H9 (cell line): Measurements from ENCODE around the gene CDCP1. TPM values are rescaled to one million over a fixed set of nuclear protein-coding genes. Genes with fewer than 3 reads are reported as not detected.

ENCODE experiments used
- DNase-seq: peaks from one replicate; pipeline ENCODE4 v3.0.0-alpha.2; 2017
- H2AFZ ChIP-seq: one replicate; pipeline ENCODE4 v1.6.1; 2013; ENCODE audit warnings: mild to moderate bottlenecking, low read length, control low read depth, moderate library complexity
- H2AK5ac ChIP-seq: 2 replicates; pipeline ENCODE4 v1.6.1; 2013; ENCODE audit warnings: low read length, control low read depth, mixed read lengths; ENCODE audit not compliant: insufficient read length
- H2BK120ac ChIP-seq: one replicate; pipeline ENCODE4 v1.6.1; 2013; ENCODE audit warnings: low read depth, mild to moderate bottlenecking, low read length, control low read depth, inconsistent platforms; ENCODE audit not compliant: poor library complexity, severe bottlenecking
- H2BK12ac ChIP-seq: 2 replicates; pipeline ENCODE4 v1.6.1; 2013; ENCODE audit warnings: low read length, control low read depth, mixed read lengths, low read depth; ENCODE audit not compliant: insufficient read length
- H2BK15ac ChIP-seq: 2 replicates; pipeline ENCODE4 v1.6.1; 2013; ENCODE audit warnings: low read depth, low read length, control low read depth
- H2BK20ac ChIP-seq: one replicate; pipeline ENCODE4 v1.6.1; 2013; ENCODE audit warnings: low read depth, mild to moderate bottlenecking, low read length, control low read depth, inconsistent platforms; ENCODE audit not compliant: poor library complexity, severe bottlenecking
- H2BK5ac ChIP-seq: 2 replicates; pipeline ENCODE4 v1.6.1; 2013; ENCODE audit warnings: low read length, control low read depth, mixed read lengths; ENCODE audit not compliant: insufficient read length
- H3K14ac ChIP-seq: 2 replicates; pipeline ENCODE4 v1.6.1; 2013; ENCODE audit warnings: low read length, control low read depth; ENCODE audit not compliant: insufficient read depth
- H3K18ac ChIP-seq: 2 replicates; pipeline ENCODE4 v1.6.1; 2013; ENCODE audit warnings: low read depth, mild to moderate bottlenecking, mixed read lengths, low read length, control low read depth; ENCODE audit not compliant: insufficient read length
- H3K23ac ChIP-seq: 2 replicates; pipeline ENCODE4 v1.6.1; 2013; ENCODE audit warnings: low read length, control low read depth, mixed read lengths, low read depth; ENCODE audit not compliant: insufficient read length
- H3K23me2 ChIP-seq: 2 replicates; pipeline ENCODE4 v1.6.1; 2013; ENCODE audit warnings: low read depth, mild to moderate bottlenecking, mixed read lengths, low read length, control low read depth; ENCODE audit not compliant: insufficient read length, poor library complexity, severe bottlenecking
- H3K27ac ChIP-seq: 2 replicates; pipeline ENCODE4 v1.5.1; 2013; ENCODE audit warnings: low read length, control low read depth, mixed read lengths, low read depth; ENCODE audit not compliant: insufficient read length
- H3K27me3 ChIP-seq: 2 replicates; pipeline ENCODE4 v1.6.1; 2013; ENCODE audit warnings: low read length, control low read depth, inconsistent platforms; ENCODE audit not compliant: insufficient read depth
- H3K4ac ChIP-seq: 2 replicates; pipeline ENCODE4 v1.6.1; 2013; ENCODE audit warnings: low read depth, mild to moderate bottlenecking, control low read depth, inconsistent platforms, low read length, moderate library complexity
- H3K4me1 ChIP-seq: 2 replicates; pipeline ENCODE4 v1.6.1; 2013; ENCODE audit warnings: low read length, control low read depth, inconsistent platforms; ENCODE audit not compliant: insufficient read depth
- H3K4me2 ChIP-seq: 2 replicates; pipeline ENCODE4 v1.6.1; 2013; ENCODE audit warnings: low read length, control low read depth, mixed read lengths; ENCODE audit not compliant: insufficient read length, insufficient read depth
- H3K56ac ChIP-seq: 2 replicates; pipeline ENCODE4 v1.6.1; 2013; ENCODE audit warnings: low read depth, mild to moderate bottlenecking, mixed read lengths, low read length, control low read depth; ENCODE audit not compliant: insufficient read length
- H3K79me1 ChIP-seq: 2 replicates; pipeline ENCODE4 v1.6.1; 2013; ENCODE audit warnings: low read depth, mild to moderate bottlenecking, moderate library complexity, low read length, control low read depth, inconsistent platforms; ENCODE audit not compliant: insufficient read depth, poor library complexity, severe bottlenecking
- H3K79me2 ChIP-seq: 2 replicates; pipeline ENCODE4 v1.6.1; 2013; ENCODE audit warnings: low read length, control low read depth, inconsistent platforms; ENCODE audit not compliant: insufficient read depth
- H3K9ac ChIP-seq: 2 replicates; pipeline ENCODE4 v1.6.1; 2013; ENCODE audit warnings: low read length, control low read depth, mixed read lengths; ENCODE audit not compliant: insufficient read length; ENCODE audit errors: extremely low read depth
- H3K9me3 ChIP-seq: one replicate; pipeline ENCODE4 v1.6.1; 2013; ENCODE audit warnings: low read depth, low read length, inconsistent platforms; ENCODE audit not compliant: control insufficient read depth
- H3T11ph ChIP-seq: one replicate; pipeline ENCODE4 v1.6.1; 2013; ENCODE audit warnings: mild to moderate bottlenecking, low read length, control low read depth, inconsistent platforms
- H4K20me1 ChIP-seq: one replicate; pipeline ENCODE4 v1.6.1; 2013; ENCODE audit not compliant: control insufficient read depth, insufficient read length, insufficient read depth
- H4K5ac ChIP-seq: 2 replicates; pipeline ENCODE4 v1.6.1; 2013; ENCODE audit warnings: low read depth, mild to moderate bottlenecking, mixed read lengths, low read length, control low read depth; ENCODE audit not compliant: insufficient read length
- H4K8ac ChIP-seq: replicated peaks from 2 replicates; pipeline ENCODE4 v1.6.1; 2013; ENCODE audit warnings: low read length, control low read depth, mixed read lengths, low read depth; ENCODE audit not compliant: insufficient read length
- H4K91ac ChIP-seq: 2 replicates; pipeline ENCODE4 v1.6.1; 2013; ENCODE audit warnings: low read depth, mild to moderate bottlenecking, moderate library complexity, mixed read lengths, low read length, control low read depth; ENCODE audit not compliant: insufficient read length
- H3K27ac Mint-ChIP-seq, 3 experiments: 2 replicates in 2 of 3; 3 replicates in 1 of 3; pipeline ENCODE4 v1.8.0; 2020 to 2021; ENCODE audit warnings: mixed read lengths in 3 of 3, mild to moderate bottlenecking in 1 of 3, moderate library complexity in 1 of 3
- H3K27me3 Mint-ChIP-seq: 2 replicates; pipeline ENCODE4 v1.8.0; 2021; ENCODE audit warnings: low read depth, mild to moderate bottlenecking, moderate library complexity, mixed read lengths
- H3K36me3 Mint-ChIP-seq, 3 experiments: 2 replicates in 2 of 3; 3 replicates in 1 of 3; pipeline ENCODE4 v1.8.0; 2020 to 2021; ENCODE audit warnings: low read depth in 3 of 3, mixed read lengths in 3 of 3; ENCODE audit not compliant: insufficient read depth in 1 of 3
- H3K4me1 Mint-ChIP-seq, 2 experiments: 2 replicates each; pipeline ENCODE4 v1.8.0; 2020; ENCODE audit warnings: mixed read lengths in 2 of 2
- H3K4me3 Mint-ChIP-seq, 2 experiments: 2 replicates in 1 of 2; 3 replicates in 1 of 2; pipeline ENCODE4 v1.8.0; 2020 to 2021; ENCODE audit warnings: mild to moderate bottlenecking in 2 of 2, mixed read lengths in 2 of 2, moderate library complexity in 1 of 2
- H3K9me3 Mint-ChIP-seq, 2 experiments: 2 replicates in 1 of 2; 3 replicates in 1 of 2; pipeline ENCODE4 v1.8.0; 2020; ENCODE audit warnings: mild to moderate bottlenecking in 2 of 2, mixed read lengths in 2 of 2, moderate library complexity in 1 of 2
- CTCF ChIP-seq: fragments of 200-600 bp; sonication (generic); conservative IDR thresholded peaks from 3 replicates; pipeline ENCODE4 v1.8.0; 2021; ENCODE audit warnings: antibody characterized with exemption, mild to moderate bottlenecking
- WGBS: extraction: QIAGEN DNeasy Blood & Tissue Kit; methylation state at CpG from one replicate; pipeline ENCODE4 v1.1.7; 2013; ENCODE audit warnings: missing lambda C conversion rate, low lambda C conversion rate, mixed read lengths; ENCODE audit not compliant: insufficient read length; ENCODE audit errors: extremely low coverage; 5-methylcytosine and 5-hydroxymethylcytosine counted together
- total RNA-seq: library from RNA; stranded (reverse); gene quantifications from 2 replicates; pipeline ENCODE4 v1.2.1, GENCODE V29; 2021

CDCP1 gene
- total RNA-seq, 1 experiment from 2014 or later, result 12.9 TPM

- H2BK20ac ChIP-seq, result no peak overlapping the region
- no peak overlapping the region for H3K56ac ChIP-seq
- no peak overlapping the region for H2BK120ac ChIP-seq
- H2AFZ ChIP-seq, result no peak overlapping the region
- Mint-ChIP-seq H3K9me3 (no peaks in the 10 kb centered on the region), H3K36me3 (peaks cover 4 to 14% (median 8%) of the 10 kb centered on the region in 3 experiments; a peak in 6 of 7 replicates), H3K4me3 (no peak overlapping the region), H3K27ac (no peak overlapping the region), H3K4me1 (peaks cover 0 to 3% of the 10 kb centered on the region in 2 experiments; a peak in 1 of 4 replicates), H3K27me3 (no peaks in the 10 kb centered on the region)
- no peak overlapping the region for H4K8ac ChIP-seq
- no peaks in the 10 kb centered on the region for H3K27me3 ChIP-seq
- no peak overlapping the region for H2BK5ac ChIP-seq
- no peak overlapping the region for H3K14ac ChIP-seq
- no peak overlapping the region for H3K18ac ChIP-seq
- no peak overlapping the region for H3T11ph ChIP-seq
- H3K4me2 ChIP-seq, result no peak overlapping the region
- TF ChIP-seq CTCF, result no peak
- H2AK5ac ChIP-seq, result no peak overlapping the region
- no peaks in the 10 kb centered on the region for H3K4me1 ChIP-seq
- no peak overlapping the region for H3K9ac ChIP-seq
- no peak overlapping the region for H4K91ac ChIP-seq
- H3K79me2 ChIP-seq, result no peaks in the 10 kb centered on the region
- H3K79me1 ChIP-seq, result no peaks in the 10 kb centered on the region
- WGBS, result no CpG with 5 or more reads among the region's 3 CpGs
- no peak overlapping the region for H3K27ac ChIP-seq
- H3K4ac ChIP-seq, result no peak overlapping the region
- no peak overlapping the region for H3K23ac ChIP-seq
- H2BK12ac ChIP-seq, result no peak overlapping the region
- H2BK15ac ChIP-seq, result no peak overlapping the region
- H4K5ac ChIP-seq, result no peak overlapping the region
- DNase-seq, result no peak
- H3K23me2 ChIP-seq, result no peaks in the 10 kb centered on the region
- H3K9me3 ChIP-seq, result no peaks in the 10 kb centered on the region
- H4K20me1 ChIP-seq, result no peaks in the 10 kb centered on the region
These were observed 45.2 kb downstream of the CDCP1 start for GRCh38 chr3:45100981-45101407.
